SU-DHL-6 (cell line): ENCODE data around the gene BCS1L.
"Not testable (repeated sequence)": the region's sequence is repeated elsewhere in the genome, so short reads cannot be mapped to it uniquely, and the experiment has no call there.

Experiments
- H2AFZ ChIP-seq: fragments of 200-600 bp; sonication (generic); 2 replicates; pipeline ENCODE4 v1.6.1; 2014; ENCODE audit warnings: low read depth, mild to moderate bottlenecking, moderate library complexity, mixed read lengths, antibody characterized with exemption, low read length; ENCODE audit not compliant: severe bottlenecking
- H3F3A ChIP-seq: fragments of 200-600 bp; shearing (Covaris generic); 2 replicates; pipeline ENCODE4 v1.6.0; 2016; ENCODE audit warnings: antibody characterized with exemption, mild to moderate bottlenecking; ENCODE audit not compliant: insufficient read depth
- H3K27ac ChIP-seq: fragments of 200-600 bp; sonication (generic); 2 replicates; pipeline ENCODE4 v1.5.1; 2016; ENCODE audit warnings: low read depth, mild to moderate bottlenecking, low read length, moderate library complexity, mixed read lengths
- H3K27me3 ChIP-seq: fragments of 200-600 bp; sonication (generic), shearing (Covaris generic); 2 replicates; pipeline ENCODE4 v1.6.0; 2014; ENCODE audit warnings: mild to moderate bottlenecking, low read length
- H3K36me3 ChIP-seq: fragments of 200-600 bp; sonication (generic); 2 replicates; pipeline ENCODE4 v1.6.1; 2014; ENCODE audit warnings: mild to moderate bottlenecking, low read length, mixed read lengths
- H3K4me2 ChIP-seq: fragments of 300-600, 200-600 bp; shearing (Covaris generic), sonication (generic); 2 replicates; pipeline ENCODE4 v1.6.0; 2014; ENCODE audit warnings: low read length, low read depth, mild to moderate bottlenecking; ENCODE audit not compliant: poor library complexity, severe bottlenecking
- H3K4me3 ChIP-seq: fragments of 200-600 bp; sonication (generic); 2 replicates; pipeline ENCODE4 v1.5.1; 2014; ENCODE audit warnings: antibody characterized with exemption, low read length, mild to moderate bottlenecking, mixed read lengths; ENCODE audit not compliant: insufficient read depth, poor library complexity, severe bottlenecking
- H3K79me2 ChIP-seq: fragments of 200-600 bp; sonication (generic); 2 replicates; pipeline ENCODE4 v1.6.1; 2014; ENCODE audit warnings: mild to moderate bottlenecking, low read length, moderate library complexity; ENCODE audit not compliant: insufficient read depth
- H3K9ac ChIP-seq: fragments of 200-600 bp; sonication (generic); 2 replicates; pipeline ENCODE4 v1.7.0; 2014; ENCODE audit warnings: mild to moderate bottlenecking, low read length
- H3K9me2 ChIP-seq: fragments of 200-600 bp; sonication (generic); replicated peaks from 2 replicates; pipeline ENCODE4 v1.6.1; 2014; ENCODE audit warnings: low read length; ENCODE audit not compliant: insufficient read depth
- H3K9me3 ChIP-seq: fragments of 200-600 bp; sonication (generic); 2 replicates; pipeline ENCODE4 v1.6.1; 2014; ENCODE audit warnings: low read length, mixed read lengths; ENCODE audit not compliant: insufficient read depth
- H4K20me1 ChIP-seq: fragments of 200-600 bp; sonication (generic); 2 replicates; pipeline ENCODE4 v1.6.1; 2014; ENCODE audit warnings: low read depth, mild to moderate bottlenecking, antibody characterized with exemption, low read length, moderate library complexity, mixed read lengths
- CTCF ChIP-seq: fragments of 200-600 bp; sonication (generic); IDR thresholded peaks from one replicate; pipeline ENCODE4 v1.5.1; 2017; ENCODE audit warnings: antibody characterized with exemption, mild to moderate bottlenecking, low read length, moderate library complexity; ENCODE audit not compliant: insufficient read depth, poor library complexity, severe bottlenecking
- EZH2phosphoT487 ChIP-seq: fragments of 200-600 bp; sonication (generic), shearing (Covaris generic); conservative IDR thresholded peaks from 2 replicates; pipeline ENCODE4 v1.6.1; 2018; ENCODE audit warnings: mild to moderate bottlenecking, antibody characterized with exemption, low read length, moderate library complexity, mixed read lengths

BCS1L gene

GRCh38 chr2:218680061-218680460, 20.6 kb downstream of the BCS1L start:
- H3K36me3 ChIP-seq = no peaks in the 10 kb centered on the region
- no peak overlapping the region for H3K4me2 ChIP-seq
- no peak overlapping the region for H3K4me3 ChIP-seq
- H3F3A ChIP-seq = no peaks in the 10 kb centered on the region
- no peak for TF ChIP-seq EZH2phosphoT487
- no peaks in the 10 kb centered on the region for H3K79me2 ChIP-seq
- no peaks in the 10 kb centered on the region for H4K20me1 ChIP-seq
- no peaks in the 10 kb centered on the region for H3K9me3 ChIP-seq
- H2AFZ ChIP-seq = no peak overlapping the region
- no peaks in the 10 kb centered on the region for H3K9me2 ChIP-seq
- no peak overlapping the region for H3K27ac ChIP-seq
- no peaks in the 10 kb centered on the region for H3K27me3 ChIP-seq
- H3K9ac ChIP-seq = no peak overlapping the region

- H3K27me3 ChIP-seq, H3K36me3 ChIP-seq, H2AFZ ChIP-seq, H3K9me3 ChIP-seq, H3K9me2 ChIP-seq, H4K20me1 ChIP-seq, H3K4me2 ChIP-seq, H3F3A ChIP-seq, H3K27ac ChIP-seq, H3K79me2 ChIP-seq, H3K4me3 ChIP-seq, H3K9ac ChIP-seq: not testable (repeated sequence)
- peak; percentile 49 for TF ChIP-seq CTCF
Measured at GRCh38 chr2:218687400-218688060, 28.0 kb downstream of the BCS1L start.

- Histone ChIP-seq H2AFZ (no peak overlapping the region), H3K79me2 (no peaks in the 10 kb centered on the region), H3K9me2 (no peaks in the 10 kb centered on the region), H4K20me1 (no peaks in the 10 kb centered on the region), H3K27ac (no peak overlapping the region), H3K4me3 (no peak overlapping the region), H3K9me3 (no peaks in the 10 kb centered on the region), H3K9ac (no peak overlapping the region), H3K27me3 (no peaks in the 10 kb centered on the region), H3K36me3 (no peaks in the 10 kb centered on the region), H3K4me2 (no peak overlapping the region), H3F3A (no peaks in the 10 kb centered on the region)
- TF ChIP-seq EZH2phosphoT487 (no peak), CTCF (no peak)
Measured at GRCh38 chr2:218691234-218691633, 31.8 kb downstream of the BCS1L start.

GRCh38 chr2:218694405-218695145, 35.1 kb downstream of the BCS1L start:
- H3K9ac ChIP-seq = no peak overlapping the region
- H3K9me2 ChIP-seq = no peaks in the 10 kb centered on the region
- H3K4me3 ChIP-seq = no peak overlapping the region
- H4K20me1 ChIP-seq = no peaks in the 10 kb centered on the region
- no peak overlapping the region for H2AFZ ChIP-seq
- H3F3A ChIP-seq = no peaks in the 10 kb centered on the region
- no peak overlapping the region for H3K4me2 ChIP-seq
- no peaks in the 10 kb centered on the region for H3K9me3 ChIP-seq
- H3K79me2 ChIP-seq = no peaks in the 10 kb centered on the region
- no peak for TF ChIP-seq CTCF
- no peak for TF ChIP-seq EZH2phosphoT487
- H3K27ac ChIP-seq = no peak overlapping the region
- no peaks in the 10 kb centered on the region for H3K27me3 ChIP-seq
- no peaks in the 10 kb centered on the region for H3K36me3 ChIP-seq
